Measurements from ENCODE around the gene SIPA1L3. TPM values are rescaled to one million over a fixed set of nuclear protein-coding genes. Genes with fewer than 3 reads are reported as not detected.

Gene SIPA1L3
- total and polyA plus RNA-seq, 2 experiments from 2014 or later: 15.7 to 54.1 TPM

GRCh38 chr19:38201731-38202130 is 294.7 kb downstream of the SIPA1L3 start:
- Mint-ChIP-seq H3K4me1 (peaks cover 3% of the 10 kb centered on the region), H3K4me3 (no peak overlapping the region), H3K9me3 (no peaks in the 10 kb centered on the region), H3K27ac (no peak overlapping the region), H3K27me3 (ENCODE audit: insufficient read depth, low read depth, poor library complexity) (peaks cover 4% of the 10 kb centered on the region), H3K36me3 (ENCODE audit: low read depth) (peaks cover 7% of the 10 kb centered on the region)
- no peak for ATAC-seq
- no peaks in the 10 kb centered on the region for H3K79me2 ChIP-seq (replicated peaks; ENCODE audit: insufficient read depth)
- no peaks in the 10 kb centered on the region for H3K36me3 ChIP-seq (ENCODE audit: insufficient read depth)
- no peaks in the 10 kb centered on the region for H3K27me3 ChIP-seq (ENCODE audit: insufficient read depth)
- H3K27ac ChIP-seq (ENCODE audit: low read depth): no peak overlapping the region
- DNase-seq (ENCODE audit: low spot score): no peak
- no peak overlapping the region for H3K4me2 ChIP-seq
- H3F3A ChIP-seq (replicated peaks; ENCODE audit: low read depth): peaks cover 2% of the 10 kb centered on the region; the same call in 1 of the 2 replicates
- H2AFZ ChIP-seq: no peak overlapping the region
- no peak for TF ChIP-seq EZH2 (IDR thresholded peaks at IDR 0.05; ENCODE audit: low read depth, unreplicated experiment)
- TF ChIP-seq POLR2AphosphoS5 (IDR thresholded peaks at IDR 0.05; ENCODE audit: low read depth): no peak
- no peak for TF ChIP-seq REST (IDR thresholded peaks at IDR 0.05; ENCODE audit: unreplicated experiment)
- TF ChIP-seq STAT1 (IDR thresholded peaks at IDR 0.05; ENCODE audit: unreplicated experiment): no peak
- no peaks in the 10 kb centered on the region for H3K9me2 ChIP-seq (ENCODE audit: insufficient read depth)
- no peaks in the 10 kb centered on the region for H3K4me1 ChIP-seq (ENCODE audit: insufficient read depth)
- no peaks in the 10 kb centered on the region for H4K20me1 ChIP-seq (replicated peaks; ENCODE audit: insufficient read depth)
- H3K4me3 ChIP-seq: no peak overlapping the region

GRCh38 chr19:38202504-38202903 is 295.5 kb downstream of the SIPA1L3 start:
- Histone ChIP-seq H3K27ac (ENCODE audit: low read depth) (no peak overlapping the region), H3K27me3 (ENCODE audit: insufficient read depth) (no peaks in the 10 kb centered on the region), H2AFZ (no peak overlapping the region), H3K9me2 (ENCODE audit: insufficient read depth) (no peaks in the 10 kb centered on the region), H3F3A (replicated peaks; ENCODE audit: low read depth) (peaks cover 5% of the 10 kb centered on the region; the same call in 1 of the 2 replicates), H3K4me1 (ENCODE audit: insufficient read depth) (peaks cover 2% of the 10 kb centered on the region; the same call in 1 of the 2 replicates), H3K4me2 (no peak overlapping the region), H4K20me1 (replicated peaks; ENCODE audit: insufficient read depth) (no peaks in the 10 kb centered on the region), H3K36me3 (ENCODE audit: insufficient read depth) (no peaks in the 10 kb centered on the region), H3K4me3 (no peak overlapping the region), H3K79me2 (replicated peaks; ENCODE audit: insufficient read depth) (no peaks in the 10 kb centered on the region)
- no peak overlapping the region for H3K27ac Mint-ChIP-seq
- no peak overlapping the region for H3K4me3 Mint-ChIP-seq
- no peak for ATAC-seq
- H3K36me3 Mint-ChIP-seq (ENCODE audit: low read depth): peaks cover 7% of the 10 kb centered on the region
- peaks cover 4% of the 10 kb centered on the region for H3K27me3 Mint-ChIP-seq (ENCODE audit: insufficient read depth, low read depth, poor library complexity)
- H3K4me1 Mint-ChIP-seq: peaks cover 11% of the 10 kb centered on the region
- no peaks in the 10 kb centered on the region for H3K9me3 Mint-ChIP-seq
- no peak for DNase-seq (ENCODE audit: low spot score)
- TF ChIP-seq ZNF331 (CRISPR knock-in tag; IDR thresholded peaks at IDR 0.05; ENCODE audit: low read depth): no peak
- TF ChIP-seq CTCF (conservative IDR thresholded peaks at IDR 0.05; ENCODE audit: low read depth in 2 of 2): no peak
- no peak for TF ChIP-seq EZH2phosphoT487 (IDR thresholded peaks at IDR 0.05; ENCODE audit: unreplicated experiment)
- no peak for TF ChIP-seq CREB1 (CRISPR knock-in tag; IDR thresholded peaks at IDR 0.05; ENCODE audit: low read depth)
- no peak for TF ChIP-seq ZNF462 (CRISPR knock-in tag; IDR thresholded peaks at IDR 0.05)
- no peak for TF ChIP-seq EZH2 (IDR thresholded peaks at IDR 0.05; ENCODE audit: low read depth, unreplicated experiment)

All from GM23338 (cell line).